ENCODE measurements around the gene SH3RF3.

The SH3RF3 gene

DNA sequence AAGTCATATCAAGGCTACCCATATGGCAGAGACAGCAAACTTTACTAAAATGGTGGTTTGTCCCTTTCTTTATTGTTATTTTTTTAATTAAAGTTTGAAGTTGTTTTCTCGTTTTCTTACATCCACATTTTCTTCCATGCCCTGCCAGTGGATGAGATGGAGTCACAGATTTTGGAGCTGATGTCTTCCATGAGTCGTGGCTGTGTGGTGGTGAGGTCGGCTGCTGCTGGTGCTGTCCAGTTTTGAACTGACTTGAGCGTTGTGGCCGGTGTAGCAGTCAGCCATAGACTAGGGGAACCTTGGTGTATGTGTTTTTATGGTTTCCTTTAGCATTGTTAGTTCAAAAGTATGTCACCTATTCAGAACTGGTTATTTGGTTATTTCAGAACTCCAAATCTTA lies 182.8 kb downstream of the SH3RF3 start:
- DNase-seq (ENCODE audit: low read depth in 2 of 2): no peak

DNA sequence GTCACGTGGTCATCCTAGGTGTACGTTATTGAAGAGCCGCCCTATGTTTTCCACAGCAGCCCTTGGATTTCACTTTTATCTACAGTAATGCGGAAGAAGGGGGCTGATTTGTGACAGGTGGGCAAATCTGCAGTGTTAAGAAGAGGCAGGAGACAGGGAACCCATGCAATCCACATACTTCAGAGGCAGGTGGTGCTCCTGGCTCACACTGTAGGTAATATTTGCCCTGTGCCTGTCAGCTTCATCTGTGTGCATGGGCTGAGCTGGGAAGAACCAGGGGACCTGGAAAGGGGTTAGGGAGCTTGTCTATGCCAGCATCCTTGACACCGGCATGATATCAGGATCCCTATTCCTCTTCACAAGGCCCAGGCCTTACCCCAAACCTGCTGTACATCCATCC lies 183.9 kb downstream of the SH3RF3 start:
- DNase-seq (ENCODE audit: low read depth in 2 of 2): no peak

DNA sequence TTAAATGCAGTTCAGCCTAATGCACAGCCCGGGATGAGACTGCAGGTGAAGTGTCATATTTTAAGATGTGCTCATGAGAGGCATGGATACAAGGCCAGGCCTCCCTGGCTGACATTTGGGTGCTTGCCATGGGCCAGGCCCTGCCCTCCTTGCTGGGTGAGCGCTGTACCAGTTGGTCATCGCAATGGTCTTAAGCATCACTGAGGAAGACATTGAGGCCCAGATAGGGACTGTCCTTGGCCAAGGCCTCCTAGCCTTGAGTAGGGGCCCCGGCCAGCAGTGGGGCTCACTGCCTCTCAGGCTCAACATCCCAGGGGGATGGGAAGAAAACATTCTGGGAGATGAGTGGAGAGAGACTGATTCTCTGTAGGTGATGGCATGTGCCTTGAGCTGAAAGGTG lies 184.3 kb downstream of the SH3RF3 start:
- DNase-seq (ENCODE audit: low read depth in 2 of 2): no peak

DNA sequence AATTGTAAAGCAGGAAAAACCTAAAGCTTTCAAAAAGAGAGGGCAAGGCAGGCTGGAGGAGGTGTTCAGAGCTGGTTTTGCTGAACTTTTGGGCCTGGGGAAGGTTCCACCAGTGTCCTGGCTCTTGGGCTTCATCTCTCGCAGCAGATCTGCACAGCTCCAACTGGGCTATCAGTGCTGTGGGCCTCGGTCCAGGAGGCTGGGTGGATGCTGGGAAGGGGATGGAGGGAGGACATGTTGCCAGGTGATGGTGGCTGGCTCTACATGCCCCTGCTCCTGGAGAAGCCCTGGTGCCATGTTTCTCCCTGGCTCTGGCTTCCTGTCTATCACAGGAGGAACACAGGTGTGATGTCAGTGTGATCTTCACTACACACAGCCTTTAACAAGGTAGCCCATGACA lies 187.1 kb downstream of the SH3RF3 start:
- DNase-seq (ENCODE audit: low read depth in 2 of 2): no peak

GRCh38 chr2:109317471-109318095 lies 188.6 kb downstream of the SH3RF3 start:
- no peak for DNase-seq (ENCODE audit: low read depth in 2 of 2)

- DNase-seq (ENCODE audit: low read depth in 2 of 2): no peak
These were observed 189.3 kb downstream of the SH3RF3 start for GRCh38 chr2:109318150-109318948.

DNA sequence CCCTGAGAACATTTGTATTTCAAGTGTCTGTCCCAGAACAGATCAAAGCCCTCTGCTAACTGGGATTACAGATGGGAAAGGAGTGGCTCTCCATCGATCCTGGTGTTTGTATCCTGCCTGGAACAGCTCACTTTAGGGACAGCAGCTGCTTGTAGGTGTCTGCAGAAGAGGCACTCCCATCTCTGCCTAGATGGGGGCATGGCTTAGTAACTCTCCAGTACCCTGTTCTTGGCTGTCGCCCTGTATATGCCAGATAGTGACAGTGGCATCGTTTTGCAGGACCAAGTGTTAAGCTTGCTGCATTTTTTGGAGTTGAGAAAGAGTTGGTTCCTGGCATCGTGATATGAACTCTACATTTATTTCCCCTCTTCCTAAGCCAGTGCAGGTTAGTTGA lies 189.9 kb downstream of the SH3RF3 start:
- DNase-seq (ENCODE audit: low read depth in 2 of 2): no peak

- DNase-seq (ENCODE audit: low read depth in 2 of 2): no peak
These were observed 191.4 kb downstream of the SH3RF3 start for GRCh38 chr2:109320195-109320922.

- no peak for DNase-seq (ENCODE audit: low read depth in 2 of 2)
These were observed 192.6 kb downstream of the SH3RF3 start for GRCh38 chr2:109321570-109321969.

- no peak for DNase-seq (ENCODE audit: low read depth in 2 of 2)
These were observed 193.1 kb downstream of the SH3RF3 start for GRCh38 chr2:109322111-109322510.

- DNase-seq (ENCODE audit: low read depth in 2 of 2): no peak
These were observed 193.6 kb downstream of the SH3RF3 start for GRCh38 chr2:109322641-109323040.

GRCh38 chr2:109324861-109325260 lies 195.9 kb downstream of the SH3RF3 start:
- DNase-seq (ENCODE audit: low read depth in 2 of 2): no peak

DNA sequence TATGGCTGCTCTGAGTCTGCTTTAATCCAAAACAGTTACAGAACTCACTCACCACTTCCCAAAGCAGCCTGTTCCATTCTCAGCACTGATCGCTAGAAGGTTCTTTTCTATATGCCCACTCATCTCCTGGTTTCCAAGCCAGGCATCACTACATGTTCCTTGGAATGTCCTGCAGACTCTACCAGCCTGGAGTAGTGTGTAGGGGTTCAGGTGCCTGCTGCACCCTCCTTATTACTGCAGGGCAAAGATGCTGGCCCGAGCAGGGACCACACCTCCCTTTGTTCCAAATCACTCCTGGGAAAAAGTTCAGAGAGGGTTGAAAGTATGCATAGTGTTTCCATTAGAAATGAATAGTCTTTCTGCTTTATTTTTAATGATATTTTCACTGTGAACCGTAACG lies 196.6 kb downstream of the SH3RF3 start:
- no peak for DNase-seq (ENCODE audit: low read depth in 2 of 2)

- no peak for DNase-seq (ENCODE audit: low read depth in 2 of 2)
These were observed 197.3 kb downstream of the SH3RF3 start for GRCh38 chr2:109326306-109326705.

- DNase-seq (ENCODE audit: low read depth in 2 of 2): no peak
These were observed 201.1 kb downstream of the SH3RF3 start for GRCh38 chr2:109330056-109330455.

- DNase-seq (ENCODE audit: low read depth in 2 of 2): no peak
These were observed 202.1 kb downstream of the SH3RF3 start for GRCh38 chr2:109331081-109331480.

DNA sequence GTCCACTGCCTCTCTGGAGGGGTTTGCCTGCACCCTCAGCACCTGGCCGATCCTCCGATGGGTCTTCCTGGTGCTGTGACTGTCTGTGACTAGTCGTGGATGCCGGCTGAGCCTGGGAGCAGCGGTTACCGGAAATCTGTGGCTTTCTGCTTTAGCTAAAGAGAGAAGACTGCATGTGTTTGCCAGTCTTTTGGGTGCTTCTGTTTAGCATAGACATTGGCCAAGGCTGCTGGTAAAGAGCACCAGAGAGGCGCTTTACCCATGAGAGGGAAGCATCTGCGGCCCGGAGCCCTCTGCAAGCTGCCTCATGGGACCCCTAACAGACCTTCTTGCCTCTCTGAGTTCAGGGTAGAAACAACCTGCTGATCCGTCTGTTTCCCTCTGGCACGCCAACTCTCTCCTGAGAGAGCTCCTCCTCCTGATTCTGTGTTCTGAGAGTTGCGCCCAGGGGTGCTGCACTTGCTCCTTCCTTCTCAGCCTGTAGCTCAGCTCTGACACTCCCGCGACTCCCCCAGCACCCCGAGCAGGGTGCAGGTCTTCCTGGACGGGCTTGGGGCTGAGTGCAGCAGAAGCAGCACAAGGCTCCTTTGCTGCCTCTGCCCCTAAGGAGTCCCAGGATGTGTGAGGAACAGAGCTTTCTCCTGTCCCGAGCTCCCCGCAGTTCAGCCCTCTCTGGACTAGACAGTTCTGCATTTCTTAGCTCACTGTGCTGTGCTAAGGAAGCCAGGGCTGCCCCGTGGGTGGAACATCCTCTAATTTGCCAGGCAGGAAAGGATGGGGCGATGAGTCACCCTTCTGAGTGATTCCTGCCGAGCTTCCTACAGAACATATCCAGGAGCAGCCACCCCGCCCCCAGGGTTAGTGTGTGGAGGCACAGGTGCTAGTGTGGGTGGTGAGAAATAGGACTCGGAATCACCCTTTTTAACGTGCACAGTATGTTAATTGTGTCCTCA lies 203.2 kb downstream of the SH3RF3 start:
- DNase-seq (ENCODE audit: low read depth in 2 of 2): no peak

DNA sequence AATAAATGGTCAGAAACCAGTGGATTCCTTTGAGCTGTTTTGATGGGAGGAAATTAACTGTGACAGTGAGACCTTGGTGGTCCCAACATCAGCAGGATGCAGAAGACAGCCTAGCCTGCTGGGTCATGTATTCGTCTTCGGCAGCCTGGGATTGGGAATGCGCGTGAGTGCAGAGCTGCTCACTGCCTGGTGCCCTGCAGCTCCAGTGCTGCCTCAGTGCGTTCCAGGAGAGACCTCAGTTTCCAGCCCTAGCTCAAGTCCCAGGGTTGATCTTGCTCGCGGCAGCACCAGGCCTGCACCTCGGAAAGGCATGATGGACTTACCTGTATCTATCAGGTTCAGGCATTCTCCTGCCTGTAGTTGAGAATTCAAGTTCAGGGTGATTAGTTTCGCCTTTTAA lies 203.9 kb downstream of the SH3RF3 start:
- no peak for DNase-seq (ENCODE audit: low read depth in 2 of 2)

GRCh38 chr2:109333414-109334210 lies 204.6 kb downstream of the SH3RF3 start:
- DNase-seq (ENCODE audit: low read depth in 2 of 2): no peak

DNA sequence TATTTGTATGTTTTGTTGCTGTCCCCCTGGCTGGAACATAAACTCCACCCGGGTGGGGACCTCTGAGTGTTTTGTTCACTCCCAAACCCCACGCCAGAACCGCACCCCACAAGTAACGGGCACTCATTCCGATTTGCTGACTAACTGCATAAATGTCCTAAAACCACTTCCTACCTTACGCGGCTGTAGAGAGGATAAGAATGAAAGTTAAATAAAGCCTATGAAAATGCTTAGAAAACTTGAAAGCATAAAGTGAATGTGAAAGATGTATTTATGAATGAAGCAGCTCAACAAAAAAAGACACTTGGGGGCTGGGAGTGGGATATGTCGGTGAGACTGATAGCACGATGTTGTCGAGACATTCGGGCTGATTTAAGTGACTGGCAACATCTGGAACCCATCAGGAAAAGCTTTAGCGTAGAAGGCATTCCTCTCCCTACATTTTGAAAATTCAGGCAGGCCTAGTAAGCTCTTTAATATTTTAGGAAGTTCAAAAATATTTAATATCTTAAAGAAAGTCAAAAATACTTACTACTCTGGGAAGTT lies 206.7 kb downstream of the SH3RF3 start:
- DNase-seq (ENCODE audit: low read depth in 2 of 2): no peak

DNA sequence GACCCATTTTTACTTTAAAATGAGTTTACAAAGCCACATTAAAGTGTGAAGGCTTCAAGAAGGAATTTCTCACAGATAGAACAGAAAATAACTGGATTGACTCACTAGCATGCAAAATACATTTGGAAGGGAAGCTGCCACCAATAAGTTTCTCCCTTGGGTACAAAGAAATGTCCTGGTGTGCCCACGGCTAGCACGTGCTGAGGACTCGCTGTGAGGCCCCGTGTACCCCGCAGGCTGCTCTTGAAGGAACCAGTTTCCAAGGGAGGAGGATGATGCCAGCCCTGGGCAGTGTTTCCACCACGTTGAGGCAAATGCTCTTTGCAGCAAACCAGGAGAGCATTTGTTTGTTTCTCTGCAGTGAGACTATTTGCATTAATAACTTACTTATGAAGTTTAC lies 207.3 kb downstream of the SH3RF3 start:
- DNase-seq (ENCODE audit: low read depth in 2 of 2): no peak

Measured in stimulated activated CD8-positive, alpha-beta memory T cell treated with anti-CD3 and anti-CD28 coated beads, Interleukin-15, amount 100 ng/mL, for 48 hours (primary cell).